SU-DHL-6 (cell line): ENCODE results near the gene SLC2A2.
"Not testable (repeated sequence)": the region's sequence is repeated elsewhere in the genome, so short reads cannot be mapped to it uniquely, and the experiment has no call there.

Experiments used
- H2AFZ ChIP-seq: fragments of 200-600 bp; sonication (generic); 2 replicates; pipeline ENCODE4 v1.6.1; 2014; ENCODE audit warnings: low read depth, mild to moderate bottlenecking, moderate library complexity, mixed read lengths, antibody characterized with exemption, low read length; ENCODE audit not compliant: severe bottlenecking
- H3F3A ChIP-seq: fragments of 200-600 bp; shearing (Covaris generic); 2 replicates; pipeline ENCODE4 v1.6.0; 2016; ENCODE audit warnings: antibody characterized with exemption, mild to moderate bottlenecking; ENCODE audit not compliant: insufficient read depth
- H3K27ac ChIP-seq: fragments of 200-600 bp; sonication (generic); 2 replicates; pipeline ENCODE4 v1.5.1; 2016; ENCODE audit warnings: low read depth, mild to moderate bottlenecking, low read length, moderate library complexity, mixed read lengths
- H3K27me3 ChIP-seq: fragments of 200-600 bp; sonication (generic), shearing (Covaris generic); 2 replicates; pipeline ENCODE4 v1.6.0; 2014; ENCODE audit warnings: mild to moderate bottlenecking, low read length
- H3K36me3 ChIP-seq: fragments of 200-600 bp; sonication (generic); 2 replicates; pipeline ENCODE4 v1.6.1; 2014; ENCODE audit warnings: mild to moderate bottlenecking, low read length, mixed read lengths
- H3K4me2 ChIP-seq: fragments of 300-600, 200-600 bp; shearing (Covaris generic), sonication (generic); 2 replicates; pipeline ENCODE4 v1.6.0; 2014; ENCODE audit warnings: low read length, low read depth, mild to moderate bottlenecking; ENCODE audit not compliant: poor library complexity, severe bottlenecking
- H3K4me3 ChIP-seq: fragments of 200-600 bp; sonication (generic); 2 replicates; pipeline ENCODE4 v1.5.1; 2014; ENCODE audit warnings: antibody characterized with exemption, low read length, mild to moderate bottlenecking, mixed read lengths; ENCODE audit not compliant: insufficient read depth, poor library complexity, severe bottlenecking
- H3K79me2 ChIP-seq: fragments of 200-600 bp; sonication (generic); 2 replicates; pipeline ENCODE4 v1.6.1; 2014; ENCODE audit warnings: mild to moderate bottlenecking, low read length, moderate library complexity; ENCODE audit not compliant: insufficient read depth
- H3K9ac ChIP-seq: fragments of 200-600 bp; sonication (generic); 2 replicates; pipeline ENCODE4 v1.7.0; 2014; ENCODE audit warnings: mild to moderate bottlenecking, low read length
- H3K9me2 ChIP-seq: fragments of 200-600 bp; sonication (generic); replicated peaks from 2 replicates; pipeline ENCODE4 v1.6.1; 2014; ENCODE audit warnings: low read length; ENCODE audit not compliant: insufficient read depth
- H3K9me3 ChIP-seq: fragments of 200-600 bp; sonication (generic); 2 replicates; pipeline ENCODE4 v1.6.1; 2014; ENCODE audit warnings: low read length, mixed read lengths; ENCODE audit not compliant: insufficient read depth
- H4K20me1 ChIP-seq: fragments of 200-600 bp; sonication (generic); 2 replicates; pipeline ENCODE4 v1.6.1; 2014; ENCODE audit warnings: low read depth, mild to moderate bottlenecking, antibody characterized with exemption, low read length, moderate library complexity, mixed read lengths
- CTCF ChIP-seq: fragments of 200-600 bp; sonication (generic); IDR thresholded peaks from one replicate; pipeline ENCODE4 v1.5.1; 2017; ENCODE audit warnings: antibody characterized with exemption, mild to moderate bottlenecking, low read length, moderate library complexity; ENCODE audit not compliant: insufficient read depth, poor library complexity, severe bottlenecking
- EZH2phosphoT487 ChIP-seq: fragments of 200-600 bp; sonication (generic), shearing (Covaris generic); conservative IDR thresholded peaks from 2 replicates; pipeline ENCODE4 v1.6.1; 2018; ENCODE audit warnings: mild to moderate bottlenecking, antibody characterized with exemption, low read length, moderate library complexity, mixed read lengths

Gene SLC2A2

DNA sequence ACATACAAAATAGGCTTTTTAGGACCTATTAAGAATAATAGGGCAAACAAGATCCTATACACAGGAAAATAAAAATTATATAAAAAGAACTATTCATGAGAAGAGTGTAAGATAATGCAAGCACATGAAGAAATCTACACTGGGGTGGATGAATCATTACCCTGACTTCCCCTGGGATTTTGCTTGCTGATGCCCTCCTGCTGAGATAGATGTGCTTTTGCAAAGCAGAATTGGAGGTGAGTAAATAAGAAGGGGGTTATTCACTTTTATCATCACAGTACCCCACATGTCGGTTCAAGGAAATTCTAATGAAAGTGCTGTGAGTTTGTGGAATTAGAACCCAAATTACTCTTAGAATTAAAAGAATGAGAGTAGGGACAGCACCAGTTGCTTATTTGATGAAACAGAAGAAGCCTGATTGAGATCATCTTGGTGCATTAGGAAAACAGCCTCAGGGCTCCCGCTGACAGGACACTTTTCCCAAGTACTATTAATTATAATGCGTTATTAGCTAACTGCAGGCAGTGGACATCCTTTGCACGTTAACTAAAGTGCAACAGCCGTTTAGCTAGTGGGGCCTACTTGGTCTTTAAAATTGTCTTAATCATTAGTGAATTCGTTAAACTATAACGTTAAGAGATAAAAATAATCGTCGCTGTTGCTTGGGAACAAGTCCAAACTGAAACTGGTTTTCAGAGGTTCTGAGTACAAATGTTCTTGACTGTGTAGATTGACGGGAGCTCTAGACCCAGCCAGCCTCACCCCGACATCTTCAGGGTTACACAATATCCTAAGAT, 48.4 kb downstream of the SLC2A2 start:
- H3K4me2 ChIP-seq = no peak overlapping the region
- H3K36me3 ChIP-seq = no peaks in the 10 kb centered on the region
- H3K9ac ChIP-seq = no peak overlapping the region
- no peaks in the 10 kb centered on the region for H3K9me2 ChIP-seq
- H3K4me3 ChIP-seq = no peak overlapping the region
- no peak for TF ChIP-seq EZH2phosphoT487
- H3K27me3 ChIP-seq = no peaks in the 10 kb centered on the region
- H3K27ac ChIP-seq = no peak overlapping the region
- no peak overlapping the region for H2AFZ ChIP-seq
- no peaks in the 10 kb centered on the region for H3K9me3 ChIP-seq
- no peaks in the 10 kb centered on the region for H3K79me2 ChIP-seq
- H3F3A ChIP-seq = no peaks in the 10 kb centered on the region
- no peaks in the 10 kb centered on the region for H4K20me1 ChIP-seq

- Histone ChIP-seq H4K20me1 (no peaks in the 10 kb centered on the region), H3K9me3 (no peaks in the 10 kb centered on the region), H3K4me2 (no peak overlapping the region), H2AFZ (no peak overlapping the region), H3K9me2 (no peaks in the 10 kb centered on the region), H3F3A (no peaks in the 10 kb centered on the region), H3K9ac (no peak overlapping the region), H3K27me3 (no peaks in the 10 kb centered on the region), H3K27ac (no peak overlapping the region), H3K79me2 (no peaks in the 10 kb centered on the region), H3K4me3 (no peak overlapping the region), H3K36me3 (no peaks in the 10 kb centered on the region)
- no peak for TF ChIP-seq CTCF
Observed at GRCh38 chr3:170976190-170976519, 50.4 kb downstream of the SLC2A2 start.

GRCh38 chr3:170975283-170976189, 51.0 kb downstream of the SLC2A2 start:
- Histone ChIP-seq H2AFZ (no peak overlapping the region), H3K27ac (no peak overlapping the region), H3K79me2 (no peaks in the 10 kb centered on the region), H3K36me3 (no peaks in the 10 kb centered on the region), H3F3A (no peaks in the 10 kb centered on the region), H3K9me3 (no peaks in the 10 kb centered on the region), H4K20me1 (no peaks in the 10 kb centered on the region), H3K9me2 (no peaks in the 10 kb centered on the region), H3K9ac (no peak overlapping the region), H3K4me2 (no peak overlapping the region), H3K4me3 (no peak overlapping the region), H3K27me3 (no peaks in the 10 kb centered on the region)
- TF ChIP-seq EZH2phosphoT487 = no peak
- TF ChIP-seq CTCF = no peak

- H3K4me2 ChIP-seq = no peak overlapping the region
- H4K20me1 ChIP-seq = no peaks in the 10 kb centered on the region
- H3K9me2 ChIP-seq = no peaks in the 10 kb centered on the region
- H3K27me3 ChIP-seq = no peaks in the 10 kb centered on the region
- no peaks in the 10 kb centered on the region for H3K9me3 ChIP-seq
- H3K27ac ChIP-seq = no peak overlapping the region
- no peaks in the 10 kb centered on the region for H3F3A ChIP-seq
- H3K79me2 ChIP-seq = no peaks in the 10 kb centered on the region
- no peak overlapping the region for H3K9ac ChIP-seq
- no peak overlapping the region for H2AFZ ChIP-seq
- no peak overlapping the region for H3K4me3 ChIP-seq
- no peaks in the 10 kb centered on the region for H3K36me3 ChIP-seq
- TF ChIP-seq CTCF (no peak), EZH2phosphoT487 (no peak)
Observed at GRCh38 chr3:170974872-170975271, 51.6 kb downstream of the SLC2A2 start.

- H3K4me2 ChIP-seq, H3K9me3 ChIP-seq, H3K27ac ChIP-seq, H4K20me1 ChIP-seq, H3K27me3 ChIP-seq, H3K9ac ChIP-seq, H3K9me2 ChIP-seq, H3K79me2 ChIP-seq, H3K4me3 ChIP-seq, H3K36me3 ChIP-seq, H3F3A ChIP-seq, H2AFZ ChIP-seq: not testable (repeated sequence)
Observed at GRCh38 chr3:170972917-170973316, 53.6 kb downstream of the SLC2A2 start.
